ACC112 (cell line): ENCODE measurements around the gene ITPR2.

Experiments
- H2AFZ ChIP-seq: fragments of 200-600 bp; sonication (generic); one replicate; pipeline ENCODE4 v1.6.0; 2017; ENCODE audit warnings: antibody characterized with exemption, low read length; ENCODE audit not compliant: unreplicated experiment
- H3K27ac ChIP-seq: fragments of 200-600 bp; sonication (generic); 2 replicates; pipeline ENCODE4 v1.5.1; 2014; ENCODE audit warnings: low read depth, mild to moderate bottlenecking, antibody characterized with exemption, low read length, moderate library complexity
- H3K27me3 ChIP-seq: fragments of 200-600 bp; sonication (generic); 2 replicates; pipeline ENCODE4 v1.6.1; 2014; ENCODE audit warnings: mild to moderate bottlenecking, antibody characterized with exemption, low read length, moderate library complexity, mixed read lengths; ENCODE audit not compliant: insufficient read depth
- H3K36me3 ChIP-seq: fragments of 200-600 bp; sonication (generic); 2 replicates; pipeline ENCODE4 v1.6.1; 2016; ENCODE audit warnings: mild to moderate bottlenecking, antibody characterized with exemption, low read length, moderate library complexity, mixed read lengths; ENCODE audit not compliant: insufficient read depth
- H3K4me1 ChIP-seq: fragments of 200-600 bp; sonication (generic); one replicate; pipeline ENCODE4 v1.6.1; 2016; ENCODE audit warnings: low read length, mixed read lengths; ENCODE audit not compliant: insufficient read depth, unreplicated experiment, control insufficient read depth
- H3K4me3 ChIP-seq: fragments of 200-600 bp; sonication (generic); 2 replicates; pipeline ENCODE4 v1.5.1; 2014; ENCODE audit warnings: mild to moderate bottlenecking, low read depth, low read length
- H3K79me2 ChIP-seq: fragments of 200-600 bp; sonication (generic); one replicate; pipeline ENCODE4 v1.6.0; 2016; ENCODE audit warnings: low read length; ENCODE audit not compliant: control insufficient read depth, unreplicated experiment, insufficient read depth

ITPR2 gene

GRCh38 chr12:26567126-26567525 is 265.9 kb downstream of the ITPR2 start:
- H3K4me3 ChIP-seq = no peak overlapping the region
- no peak overlapping the region for H3K27ac ChIP-seq
- no peaks in the 10 kb centered on the region for H3K27me3 ChIP-seq
- H2AFZ ChIP-seq = no peak overlapping the region
- no peaks in the 10 kb centered on the region for H3K79me2 ChIP-seq
- no peaks in the 10 kb centered on the region for H3K4me1 ChIP-seq
- H3K36me3 ChIP-seq = no peaks in the 10 kb centered on the region

DNA sequence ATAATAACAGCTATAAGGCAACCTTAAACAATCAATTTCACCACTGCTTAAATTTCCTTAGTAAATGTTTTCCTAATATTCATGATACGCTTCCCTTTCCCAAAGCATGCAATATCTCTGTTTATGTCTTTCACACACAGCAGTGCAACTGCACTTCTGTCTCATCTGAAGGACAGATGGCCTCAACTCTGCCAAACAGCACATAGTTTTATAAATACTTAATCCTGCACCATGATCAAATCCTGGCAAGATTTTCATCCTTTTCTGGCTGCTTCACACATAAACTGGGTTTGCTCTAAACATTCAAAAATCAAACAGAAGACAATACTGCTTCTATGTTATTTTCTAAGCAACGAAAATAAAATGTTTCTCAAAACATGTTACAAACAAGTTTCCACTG is 266.3 kb downstream of the ITPR2 start:
- Histone ChIP-seq H3K27ac (no peak overlapping the region), H3K27me3 (no peaks in the 10 kb centered on the region), H3K4me3 (no peak overlapping the region), H3K4me1 (no peaks in the 10 kb centered on the region), H3K36me3 (no peaks in the 10 kb centered on the region), H3K79me2 (no peaks in the 10 kb centered on the region), H2AFZ (no peak overlapping the region)

DNA sequence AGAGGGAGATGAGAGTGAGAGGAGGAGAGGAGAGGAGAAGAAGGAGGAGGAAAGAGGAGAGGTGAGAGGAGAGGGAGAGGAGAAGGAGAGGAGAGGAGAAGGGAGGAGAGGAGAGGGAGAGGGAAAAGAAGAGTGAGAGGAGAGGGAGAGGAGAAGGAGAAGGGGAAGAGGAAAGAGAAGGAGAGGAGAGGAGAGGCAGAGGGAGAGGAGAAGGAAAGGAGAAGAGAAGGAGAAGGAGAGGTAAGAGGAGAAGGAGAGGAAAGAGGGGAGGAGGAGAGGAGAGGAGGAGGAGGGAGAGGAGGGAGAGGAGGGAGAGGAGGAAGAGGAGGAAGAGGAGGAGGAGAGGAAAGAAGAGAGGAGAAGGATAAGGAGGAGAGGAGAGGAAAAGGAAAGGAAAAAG is 266.8 kb downstream of the ITPR2 start:
- Histone ChIP-seq H3K79me2 (no peaks in the 10 kb centered on the region), H3K36me3 (no peaks in the 10 kb centered on the region), H3K4me3 (no peak overlapping the region), H3K27ac (no peak overlapping the region), H3K27me3 (no peaks in the 10 kb centered on the region), H2AFZ (no peak overlapping the region), H3K4me1 (no peaks in the 10 kb centered on the region)

- H3K4me1 ChIP-seq = no peaks in the 10 kb centered on the region
- H3K27ac ChIP-seq = no peak overlapping the region
- H3K36me3 ChIP-seq = no peaks in the 10 kb centered on the region
- no peak overlapping the region for H3K4me3 ChIP-seq
- no peaks in the 10 kb centered on the region for H3K79me2 ChIP-seq
- no peaks in the 10 kb centered on the region for H3K27me3 ChIP-seq
- H2AFZ ChIP-seq = no peak overlapping the region
Observed at GRCh38 chr12:26564391-26564790, 268.6 kb downstream of the ITPR2 start.

DNA sequence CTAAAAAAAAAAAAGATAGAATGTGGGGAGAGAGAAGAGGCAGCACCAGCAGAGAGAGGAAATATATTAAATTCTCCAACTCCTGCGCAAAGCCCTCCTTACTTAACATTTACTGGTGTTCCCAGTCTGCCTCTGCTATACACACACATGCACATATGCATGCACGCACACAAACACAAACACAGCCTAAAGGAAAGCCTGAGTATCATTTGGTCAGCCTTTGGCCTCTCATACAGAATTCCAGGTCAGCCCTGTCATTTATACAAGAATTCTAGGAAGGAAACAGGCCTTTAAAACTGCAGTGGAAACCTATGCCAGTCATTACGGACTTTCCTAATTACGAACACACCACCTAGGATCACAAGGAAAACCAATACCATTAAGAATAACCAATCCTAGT is 269.4 kb downstream of the ITPR2 start:
- H3K36me3 ChIP-seq = no peaks in the 10 kb centered on the region
- no peaks in the 10 kb centered on the region for H3K4me1 ChIP-seq
- no peaks in the 10 kb centered on the region for H3K27me3 ChIP-seq
- H3K27ac ChIP-seq = no peak overlapping the region
- no peaks in the 10 kb centered on the region for H3K79me2 ChIP-seq
- H2AFZ ChIP-seq = no peak overlapping the region
- H3K4me3 ChIP-seq = no peak overlapping the region

DNA sequence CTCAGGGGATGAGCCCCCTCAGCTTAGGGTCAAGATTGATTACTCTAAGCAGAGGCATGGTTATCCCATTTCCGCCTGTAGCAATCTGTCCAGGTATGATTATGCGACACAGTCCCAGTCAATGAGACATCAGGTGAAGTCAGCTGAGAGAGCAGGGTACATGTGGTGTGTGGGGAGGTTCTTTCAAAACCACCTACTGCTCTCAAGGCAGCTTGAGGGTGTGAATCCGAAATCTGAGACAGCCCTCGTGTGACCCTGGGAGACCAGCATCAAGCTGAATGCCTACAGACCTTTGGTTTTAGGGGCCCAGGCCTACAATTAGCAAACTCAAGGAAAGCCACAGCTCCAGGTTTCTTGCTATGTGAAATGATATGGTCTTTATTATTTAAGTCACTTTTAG is 275.7 kb downstream of the ITPR2 start:
- no peak overlapping the region for H2AFZ ChIP-seq
- H3K4me3 ChIP-seq = no peak overlapping the region
- H3K79me2 ChIP-seq = no peaks in the 10 kb centered on the region
- no peaks in the 10 kb centered on the region for H3K4me1 ChIP-seq
- no peaks in the 10 kb centered on the region for H3K36me3 ChIP-seq
- H3K27ac ChIP-seq = no peak overlapping the region
- no peaks in the 10 kb centered on the region for H3K27me3 ChIP-seq

DNA sequence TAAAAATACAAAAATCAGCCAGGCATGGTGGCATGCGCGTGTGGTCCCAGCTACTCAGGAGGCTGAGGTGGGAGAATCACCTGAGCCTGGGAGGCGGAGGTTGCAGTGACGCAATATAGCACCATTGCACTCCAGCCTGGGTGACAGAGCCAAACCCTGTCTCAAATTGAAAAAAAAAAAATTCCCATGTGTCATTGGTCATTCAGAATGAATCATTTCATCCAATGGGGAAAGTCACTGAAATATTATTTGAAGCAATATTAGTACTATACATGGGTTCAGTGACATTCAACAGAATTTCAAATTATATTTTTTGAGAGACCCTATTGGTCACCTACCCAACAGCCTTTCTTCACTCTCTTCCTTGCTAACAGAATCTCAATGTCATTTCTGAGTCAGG is 276.1 kb downstream of the ITPR2 start:
- H3K36me3 ChIP-seq = no peaks in the 10 kb centered on the region
- no peak overlapping the region for H3K4me3 ChIP-seq
- H3K27ac ChIP-seq = no peak overlapping the region
- no peaks in the 10 kb centered on the region for H3K79me2 ChIP-seq
- no peaks in the 10 kb centered on the region for H3K4me1 ChIP-seq
- no peaks in the 10 kb centered on the region for H3K27me3 ChIP-seq
- no peak overlapping the region for H2AFZ ChIP-seq

DNA sequence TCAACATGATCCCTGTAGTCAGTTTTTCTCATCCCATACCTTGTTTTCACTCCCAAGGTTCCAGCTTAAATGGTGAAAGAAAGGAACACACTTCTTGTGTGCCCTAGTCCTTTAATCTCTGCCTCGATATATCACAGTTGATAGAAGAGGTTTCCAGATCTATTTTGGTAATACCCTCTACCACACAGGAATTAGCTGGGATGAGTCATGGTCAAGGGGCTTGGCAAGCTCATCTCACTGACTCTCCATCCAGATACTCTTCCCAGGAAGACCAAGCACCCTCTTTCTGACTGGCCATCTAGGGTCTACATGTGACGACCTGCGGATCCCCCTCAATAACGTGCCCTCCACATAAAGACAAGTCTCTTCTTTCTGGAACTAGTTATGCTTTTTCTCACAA is 277.9 kb downstream of the ITPR2 start:
- Histone ChIP-seq H3K79me2 (no peaks in the 10 kb centered on the region), H3K36me3 (no peaks in the 10 kb centered on the region), H3K27ac (no peak overlapping the region), H3K4me3 (no peak overlapping the region), H3K4me1 (no peaks in the 10 kb centered on the region), H3K27me3 (no peaks in the 10 kb centered on the region), H2AFZ (no peak overlapping the region)

DNA sequence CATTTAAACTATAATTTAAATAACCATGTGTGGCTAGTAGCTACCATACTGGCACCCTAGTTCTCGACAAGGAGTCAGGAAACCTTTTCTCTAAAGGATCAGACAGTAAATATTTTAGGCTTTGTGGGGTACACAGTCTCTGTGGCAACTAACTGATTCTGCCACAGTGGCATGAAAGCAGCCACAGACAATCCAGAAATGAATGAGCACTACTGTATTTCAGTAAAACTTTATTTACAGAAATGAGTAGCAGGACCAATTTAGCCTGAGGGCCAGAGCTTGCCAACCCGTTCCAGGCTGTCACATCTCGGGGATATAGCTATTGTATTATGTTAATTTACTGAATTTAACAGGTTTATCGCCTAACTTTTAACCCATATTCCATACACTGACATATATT is 278.7 kb downstream of the ITPR2 start:
- Histone ChIP-seq H2AFZ (no peak overlapping the region), H3K27me3 (no peaks in the 10 kb centered on the region), H3K27ac (no peak overlapping the region)

DNA sequence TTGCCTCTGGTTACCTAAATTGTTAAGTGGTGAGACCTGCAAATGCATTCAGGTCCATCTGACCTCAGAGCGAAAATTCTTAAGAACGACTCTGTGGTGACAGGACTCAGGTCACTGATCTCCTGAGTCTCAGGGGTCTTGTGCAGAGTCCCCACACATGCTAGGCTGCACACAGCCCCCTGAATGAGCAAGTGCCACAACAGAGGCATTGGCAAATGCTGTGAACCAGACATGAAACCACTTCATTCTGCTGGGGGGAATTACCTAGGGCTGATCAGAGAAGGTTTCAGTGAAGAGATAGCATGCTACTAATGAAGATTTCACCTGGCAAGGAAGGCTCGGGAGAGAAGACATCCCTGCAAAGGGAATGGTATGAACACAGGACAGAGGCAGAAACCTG is 281.6 kb downstream of the ITPR2 start:
- H3K79me2 ChIP-seq = no peaks in the 10 kb centered on the region
- no peaks in the 10 kb centered on the region for H3K36me3 ChIP-seq
- no peak overlapping the region for H2AFZ ChIP-seq
- H3K27me3 ChIP-seq = no peaks in the 10 kb centered on the region
- no peak overlapping the region for H3K27ac ChIP-seq
- H3K4me3 ChIP-seq = no peak overlapping the region
- no peaks in the 10 kb centered on the region for H3K4me1 ChIP-seq

More for the DNA sequence above, 278.7 kb downstream of the ITPR2 start:
- Histone ChIP-seq H3K36me3 (no peaks in the 10 kb centered on the region), H3K79me2 (no peaks in the 10 kb centered on the region), H3K4me3 (no peak overlapping the region), H3K4me1 (no peaks in the 10 kb centered on the region)

GRCh38 chr12:26548227-26548626 is 284.8 kb downstream of the ITPR2 start:
- no peaks in the 10 kb centered on the region for H3K27me3 ChIP-seq
- no peak overlapping the region for H3K4me3 ChIP-seq
- no peaks in the 10 kb centered on the region for H3K79me2 ChIP-seq
- H3K36me3 ChIP-seq = no peaks in the 10 kb centered on the region
- no peaks in the 10 kb centered on the region for H3K4me1 ChIP-seq
- no peak overlapping the region for H3K27ac ChIP-seq
- no peak overlapping the region for H2AFZ ChIP-seq
